MM.1S (cell line): ENCODE measurements around the gene HTR2C.

Source experiments
- DNase-seq: peaks from one replicate; pipeline ENCODE4 v3.0.0-alpha.2; 2015
- H2AFZ ChIP-seq: fragments of 300-600 bp; sonication (generic); 2 replicates; pipeline ENCODE4 v1.6.0; 2016; ENCODE audit warnings: antibody characterized with exemption, low read length
- H3F3A ChIP-seq: fragments of 300-600 bp; sonication (generic); 2 replicates; pipeline ENCODE4 v1.6.1; 2016; ENCODE audit warnings: mild to moderate bottlenecking, antibody characterized with exemption, low read length, moderate library complexity, mixed read lengths; ENCODE audit not compliant: insufficient read depth
- H3K27ac ChIP-seq: fragments of 300-600 bp; sonication (generic); 2 replicates; pipeline ENCODE4 v1.5.1; 2016; ENCODE audit warnings: mild to moderate bottlenecking, low read length
- H3K27me3 ChIP-seq: fragments of 300-600 bp; sonication (generic); replicated peaks from 2 replicates; pipeline ENCODE4 v1.6.0; 2016; ENCODE audit warnings: low read length; ENCODE audit not compliant: insufficient read depth
- H3K36me3 ChIP-seq: fragments of 300-600 bp; sonication (generic); replicated peaks from 2 replicates; pipeline ENCODE4 v1.6.1; 2016; ENCODE audit warnings: mild to moderate bottlenecking, low read length, mixed read lengths; ENCODE audit not compliant: insufficient read depth
- H3K4me1 ChIP-seq: fragments of 300-600 bp; sonication (generic); 2 replicates; pipeline ENCODE4 v1.6.1; 2016; ENCODE audit warnings: low read length, mixed read lengths
- H3K4me2 ChIP-seq: fragments of 300-600 bp; sonication (generic); 2 replicates; pipeline ENCODE4 v1.6.0; 2016; ENCODE audit warnings: low read depth, low read length
- H3K4me3 ChIP-seq: fragments of 300-600 bp; sonication (generic); 2 replicates; pipeline ENCODE4 v1.5.1; 2016; ENCODE audit warnings: low read length, mixed read lengths
- H3K79me2 ChIP-seq: fragments of 300-600 bp; sonication (generic); 2 replicates; pipeline ENCODE4 v1.6.1; 2016; ENCODE audit warnings: mixed run types, low read length, mixed read lengths
- H3K9ac ChIP-seq: fragments of 300-600 bp; sonication (generic); 2 replicates; pipeline ENCODE4 v1.6.1; 2016; ENCODE audit warnings: low read length, mixed read lengths
- H3K9me2 ChIP-seq: fragments of 300-600 bp; sonication (generic); replicated peaks from 2 replicates; pipeline ENCODE4 v1.6.1; 2016; ENCODE audit warnings: mild to moderate bottlenecking, low read length, mixed read lengths; ENCODE audit not compliant: insufficient read depth
- H3K9me3 ChIP-seq: fragments of 300-600 bp; sonication (generic); replicated peaks from 2 replicates; pipeline ENCODE4 v1.6.1; 2016; ENCODE audit warnings: mild to moderate bottlenecking, low read length, mixed read lengths; ENCODE audit not compliant: insufficient read depth
- H4K20me1 ChIP-seq: fragments of 300-600 bp; sonication (generic); 2 replicates; pipeline ENCODE4 v1.6.1; 2016; ENCODE audit warnings: mild to moderate bottlenecking, low read length, moderate library complexity, mixed read lengths; ENCODE audit not compliant: insufficient read depth
- EZH2 ChIP-seq: fragments of 300-600 bp; sonication (generic); optimal IDR thresholded peaks from 2 replicates; pipeline ENCODE3; 2017; ENCODE audit warnings: low read depth, mild to moderate bottlenecking, antibody characterized with exemption, low read length, mixed read lengths
- EZH2phosphoT487 ChIP-seq: fragments of 300-600 bp; sonication (generic); IDR thresholded peaks from 2 replicates; pipeline ENCODE4 v1.6.1; 2018; ENCODE audit warnings: antibody characterized with exemption, low read length
- TF ChIP-seq, protein P1 (sequence below): fragments of 300-600 bp; sonication (generic); IDR thresholded peaks from 2 replicates; pipeline ENCODE4 v1.5.1; 2016; ENCODE audit warnings: antibody characterized with exemption, low read length, mixed read lengths

The HTR2C gene

DNA sequence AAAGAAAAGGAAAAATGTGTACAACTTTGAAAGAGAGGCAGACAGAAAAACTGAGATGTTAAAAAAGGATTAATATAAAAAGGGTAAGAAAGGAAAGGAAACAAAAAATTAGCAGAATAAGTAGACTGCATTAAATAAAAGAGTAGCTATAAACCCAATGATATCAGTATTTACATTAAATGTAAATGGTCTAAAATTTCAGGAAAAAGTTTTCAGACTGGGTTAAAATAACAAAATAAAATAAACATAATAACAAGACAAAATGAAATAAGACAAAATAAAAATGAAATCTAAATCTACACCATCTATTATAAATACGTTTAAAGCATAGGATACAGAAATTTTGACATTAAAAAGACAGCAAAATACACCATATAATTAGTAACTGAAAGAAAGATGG lies 199.0 kb downstream of the HTR2C start:
- Histone ChIP-seq H2AFZ (no peak overlapping the region), H3K27me3 (no peaks in the 10 kb centered on the region), H3K4me3 (no peak overlapping the region), H3K4me2 (no peak overlapping the region), H4K20me1 (no peaks in the 10 kb centered on the region), H3K9me3 (no peaks in the 10 kb centered on the region), H3K36me3 (no peaks in the 10 kb centered on the region), H3K4me1 (no peaks in the 10 kb centered on the region), H3K79me2 (no peaks in the 10 kb centered on the region), H3K9me2 (no peaks in the 10 kb centered on the region), H3F3A (no peaks in the 10 kb centered on the region), H3K9ac (no peak overlapping the region), H3K27ac (no peak overlapping the region)
- no peak for DNase-seq
- no peak for TF ChIP-seq EZH2phosphoT487
- TF ChIP-seq, protein P1, sequence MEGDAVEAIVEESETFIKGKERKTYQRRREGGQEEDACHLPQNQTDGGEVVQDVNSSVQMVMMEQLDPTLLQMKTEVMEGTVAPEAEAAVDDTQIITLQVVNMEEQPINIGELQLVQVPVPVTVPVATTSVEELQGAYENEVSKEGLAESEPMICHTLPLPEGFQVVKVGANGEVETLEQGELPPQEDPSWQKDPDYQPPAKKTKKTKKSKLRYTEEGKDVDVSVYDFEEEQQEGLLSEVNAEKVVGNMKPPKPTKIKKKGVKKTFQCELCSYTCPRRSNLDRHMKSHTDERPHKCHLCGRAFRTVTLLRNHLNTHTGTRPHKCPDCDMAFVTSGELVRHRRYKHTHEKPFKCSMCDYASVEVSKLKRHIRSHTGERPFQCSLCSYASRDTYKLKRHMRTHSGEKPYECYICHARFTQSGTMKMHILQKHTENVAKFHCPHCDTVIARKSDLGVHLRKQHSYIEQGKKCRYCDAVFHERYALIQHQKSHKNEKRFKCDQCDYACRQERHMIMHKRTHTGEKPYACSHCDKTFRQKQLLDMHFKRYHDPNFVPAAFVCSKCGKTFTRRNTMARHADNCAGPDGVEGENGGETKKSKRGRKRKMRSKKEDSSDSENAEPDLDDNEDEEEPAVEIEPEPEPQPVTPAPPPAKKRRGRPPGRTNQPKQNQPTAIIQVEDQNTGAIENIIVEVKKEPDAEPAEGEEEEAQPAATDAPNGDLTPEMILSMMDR, result no peak
- TF ChIP-seq EZH2, result no peak

GRCh38 chrX:114787061-114787460 lies 203.2 kb downstream of the HTR2C start:
- Histone ChIP-seq H3K79me2 (no peaks in the 10 kb centered on the region), H3K9me2 (no peaks in the 10 kb centered on the region), H3K4me3 (no peak overlapping the region), H3F3A (no peaks in the 10 kb centered on the region), H3K4me1 (no peaks in the 10 kb centered on the region), H3K27me3 (no peaks in the 10 kb centered on the region), H3K4me2 (no peak overlapping the region), H2AFZ (no peak overlapping the region), H3K9ac (no peak overlapping the region), H3K9me3 (no peaks in the 10 kb centered on the region), H3K36me3 (no peaks in the 10 kb centered on the region), H3K27ac (no peak overlapping the region), H4K20me1 (no peaks in the 10 kb centered on the region)
- TF ChIP-seq, protein P1, result no peak
- TF ChIP-seq EZH2, result no peak
- no peak for TF ChIP-seq EZH2phosphoT487
- no peak for DNase-seq

DNA sequence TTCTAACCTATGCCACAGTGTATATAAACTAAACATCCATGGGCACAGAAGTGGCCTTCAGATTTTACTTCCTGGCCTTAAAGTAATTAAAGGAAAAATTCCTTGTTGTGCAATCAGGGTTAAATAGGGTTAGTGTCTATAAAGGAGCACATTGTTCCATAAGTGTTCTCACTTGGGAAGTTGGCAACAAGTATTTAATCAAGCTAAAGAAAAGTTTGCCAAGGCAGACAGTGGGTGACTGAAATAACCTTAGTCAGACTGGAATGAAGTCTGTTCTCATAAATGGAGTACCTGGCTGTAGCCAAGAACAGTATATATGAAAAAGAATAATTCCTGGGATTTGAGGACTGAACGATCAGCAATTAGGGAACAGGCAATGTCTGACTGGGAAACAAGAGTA lies 213.6 kb downstream of the HTR2C start:
- TF ChIP-seq EZH2phosphoT487 (no peak), EZH2 (no peak)
- TF ChIP-seq, protein P1, result no peak
- H3K9ac ChIP-seq, result no peak overlapping the region
- H3K4me3 ChIP-seq, result no peak overlapping the region
- H3K27ac ChIP-seq, result no peak overlapping the region
- no peaks in the 10 kb centered on the region for H3K9me2 ChIP-seq
- H3K4me1 ChIP-seq, result no peaks in the 10 kb centered on the region
- no peaks in the 10 kb centered on the region for H4K20me1 ChIP-seq
- H3K9me3 ChIP-seq, result no peaks in the 10 kb centered on the region
- H2AFZ ChIP-seq, result no peak overlapping the region
- H3K27me3 ChIP-seq, result no peaks in the 10 kb centered on the region
- no peak overlapping the region for H3K4me2 ChIP-seq
- no peak for DNase-seq
- no peaks in the 10 kb centered on the region for H3K79me2 ChIP-seq
- H3F3A ChIP-seq, result no peaks in the 10 kb centered on the region
- no peaks in the 10 kb centered on the region for H3K36me3 ChIP-seq
